GM15510 (cell line): ENCODE results near the gene FHL2.

Experiments used
- POLR2A ChIP-seq: IDR thresholded peaks from 3 replicates; pipeline ENCODE4 v1.6.1; 2011; ENCODE audit warnings: borderline replicate concordance; ENCODE audit not compliant: insufficient read length; ENCODE audit errors: extremely low read depth

The FHL2 gene

GRCh38 chr2:105365206-105365605, 33.6 kb downstream of the FHL2 start:
- TF ChIP-seq POLR2A = no peak

GRCh38 chr2:105364436-105365139, 34.3 kb downstream of the FHL2 start:
- no peak for TF ChIP-seq POLR2A

- TF ChIP-seq POLR2A = no peak
Observed at GRCh38 chr2:105362862-105363591, 35.8 kb downstream of the FHL2 start.

- no peak for TF ChIP-seq POLR2A
Observed at GRCh38 chr2:105361102-105361889, 37.6 kb downstream of the FHL2 start.

- TF ChIP-seq POLR2A = no peak
Observed at GRCh38 chr2:105358593-105358992, 40.3 kb downstream of the FHL2 start.

GRCh38 chr2:105357122-105357521, 41.7 kb downstream of the FHL2 start:
- TF ChIP-seq POLR2A = no peak

- no peak for TF ChIP-seq POLR2A
Observed at GRCh38 chr2:105344704-105345345, 54.0 kb downstream of the FHL2 start.

GRCh38 chr2:105339414-105339813, 59.4 kb downstream of the FHL2 start:
- TF ChIP-seq POLR2A = no peak

GRCh38 chr2:105338020-105338385, 60.8 kb downstream of the FHL2 start:
- no peak for TF ChIP-seq POLR2A

- TF ChIP-seq POLR2A = peak; percentile 57
Observed at GRCh38 chr2:105337122-105338019, 61.5 kb downstream of the FHL2 start, which contains the start of gene C2orf49. Gene C2orf49 (plus strand): TSS chr2:105337540. CDS start chr2:105337588, 48 bp downstream.

- no peak for TF ChIP-seq POLR2A
Observed at GRCh38 chr2:105336786-105337121, 62.1 kb downstream of the FHL2 start.

- TF ChIP-seq POLR2A = no peak
Observed at GRCh38 chr2:105335469-105335868, 63.4 kb downstream of the FHL2 start.

GRCh38 chr2:105334211-105334610, 64.6 kb downstream of the FHL2 start:
- TF ChIP-seq POLR2A = no peak
